HL-60/S4 treated with retinoic acid at 250 ng/mL for 4 days and 3 days (cell line): Measurements from ENCODE around the gene CRHR1.

Experiments used
- in situ Hi-C: fragments of 300-500 bp; cut with MboI; formaldehyde crosslinking; loops from 2 replicates; pipeline ENCODE4 v1.7.0; 2022; ENCODE audit warnings: low sequenced_read_pairs

CRHR1 gene

DNA sequence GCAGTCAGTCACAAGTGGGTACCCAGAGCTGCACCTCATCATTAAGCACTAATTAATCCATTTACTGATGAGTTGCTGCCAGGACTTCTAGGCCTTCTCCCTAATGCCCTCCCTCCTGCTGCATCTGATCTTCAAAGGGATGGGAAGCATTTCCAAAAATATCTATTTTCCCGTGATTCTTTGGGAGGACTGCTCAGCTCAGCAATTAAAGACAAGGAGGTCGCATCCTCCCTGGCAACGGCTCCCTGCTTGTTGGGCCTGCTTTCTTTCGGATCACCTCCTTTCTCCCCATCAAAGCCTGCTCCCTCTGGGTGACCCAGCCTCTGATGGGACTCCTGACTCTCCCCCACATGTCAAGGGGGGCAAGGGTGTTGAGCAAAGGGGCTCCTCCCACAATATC, 34.6 kb downstream of the CRHR1 start:
- in situ Hi-C loops, result no loop called here

DNA sequence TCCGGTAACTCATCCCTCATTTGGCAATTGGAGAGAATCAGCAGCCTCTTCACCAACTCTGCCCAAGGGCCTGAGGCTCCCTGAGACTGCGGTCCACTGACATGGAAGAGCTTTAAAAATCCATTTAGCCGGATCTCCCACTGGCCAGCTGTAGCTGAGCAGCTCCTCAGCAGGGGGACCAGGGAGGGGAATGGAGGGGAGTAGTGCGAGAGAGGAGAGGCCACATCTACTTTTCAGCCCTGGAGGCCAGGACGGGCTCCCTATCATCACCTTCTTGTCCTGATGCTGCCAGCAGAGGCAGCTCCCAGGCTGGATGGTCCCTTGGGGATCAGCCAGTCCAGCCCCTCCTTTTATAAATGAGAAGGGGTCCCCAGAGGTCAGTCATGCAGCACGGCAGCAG, 35.5 kb downstream of the CRHR1 start:
- in situ Hi-C loops, result loop anchor here (10.0 kb wide), 1 partner anchor 185 kb away; no protein-coding TSS in a partner anchor

GRCh38 chr17:45820052-45820780, 36.1 kb downstream of the CRHR1 start:
- in situ Hi-C loops, result loop anchor here (10.0 kb wide), 1 partner anchor 185 kb away; no protein-coding TSS in a partner anchor

- in situ Hi-C loops, result loop anchor here (10.0 kb wide), 1 partner anchor 186 kb away; no protein-coding TSS in a partner anchor
Observed at GRCh38 chr17:45821147-45821546, 37.0 kb downstream of the CRHR1 start.

GRCh38 chr17:45823598-45823997, 39.5 kb downstream of the CRHR1 start:
- in situ Hi-C loops, result loop anchor here (10.0 kb wide), 1 partner anchor 189 kb away; no protein-coding TSS in a partner anchor

- in situ Hi-C loops, result loop anchor here (10.0 kb wide), 1 partner anchor 190 kb away; no protein-coding TSS in a partner anchor
Observed at GRCh38 chr17:45824475-45824874, 40.4 kb downstream of the CRHR1 start.

DNA sequence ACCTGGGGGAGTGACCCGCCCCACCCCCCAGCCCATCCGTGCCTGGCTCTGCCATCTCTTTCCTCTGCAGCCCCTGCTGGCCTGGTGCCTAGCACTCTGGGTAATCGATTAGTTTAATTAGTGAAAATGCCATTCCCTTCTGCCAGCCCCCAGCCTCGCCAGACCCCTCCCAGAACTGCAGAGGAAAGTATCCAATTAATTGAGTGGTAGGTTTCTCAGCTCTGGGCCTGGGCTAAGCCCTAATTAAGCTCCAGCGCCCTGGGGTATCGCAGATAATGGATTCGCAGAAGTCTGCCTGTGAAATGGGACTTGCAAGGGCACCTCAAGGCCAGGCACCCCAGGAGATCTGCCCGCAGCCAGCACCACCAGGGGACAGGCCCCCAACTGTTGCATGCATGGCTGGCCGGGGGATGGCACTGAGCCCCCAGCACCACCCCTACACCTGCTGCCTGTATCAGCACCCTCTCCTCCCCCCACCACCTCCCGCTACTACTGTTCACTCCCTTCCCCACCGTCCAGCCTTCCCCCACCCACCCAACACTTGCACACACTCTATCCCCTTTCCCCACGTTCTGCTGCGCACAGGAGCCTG, 40.9 kb downstream of the CRHR1 start:
- in situ Hi-C loops, result loop anchor here (10.0 kb wide), 1 partner anchor 190 kb away; no protein-coding TSS in a partner anchor

DNA sequence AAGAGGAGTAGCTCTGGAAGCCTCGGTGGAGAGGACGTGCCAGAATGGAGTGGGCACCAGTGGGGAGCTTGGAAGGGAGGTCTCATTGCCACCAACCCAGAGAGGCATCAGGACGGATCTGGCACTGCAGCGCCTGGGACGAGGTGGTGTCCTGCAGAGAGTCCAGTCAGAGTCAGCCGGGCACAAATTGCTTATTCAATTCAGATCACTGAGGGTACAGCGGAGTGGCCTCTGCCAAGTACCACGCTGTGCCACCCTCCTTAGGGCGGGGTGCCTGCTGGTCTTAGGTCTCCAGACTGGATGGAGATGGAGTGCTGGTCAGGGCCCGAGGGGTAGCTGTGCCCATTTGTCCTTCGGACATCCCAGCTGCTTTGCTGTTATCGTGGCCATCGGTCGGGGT, 41.7 kb downstream of the CRHR1 start:
- in situ Hi-C loops, result loop anchor here (10.0 kb wide), 1 partner anchor 191 kb away; no protein-coding TSS in a partner anchor

GRCh38 chr17:45826919-45827588, 42.9 kb downstream of the CRHR1 start:
- in situ Hi-C loops, result loop anchor here (10.0 kb wide), 1 partner anchor 192 kb away; no protein-coding TSS in a partner anchor

- in situ Hi-C loops, result loop anchor here (10.0 kb wide), 1 partner anchor 193 kb away; no protein-coding TSS in a partner anchor
Observed at GRCh38 chr17:45828171-45828570, 44.1 kb downstream of the CRHR1 start.

GRCh38 chr17:45828582-45829133, 44.5 kb downstream of the CRHR1 start:
- in situ Hi-C loops, result loop anchor here (10.0 kb wide), 1 partner anchor 194 kb away; no protein-coding TSS in a partner anchor

DNA sequence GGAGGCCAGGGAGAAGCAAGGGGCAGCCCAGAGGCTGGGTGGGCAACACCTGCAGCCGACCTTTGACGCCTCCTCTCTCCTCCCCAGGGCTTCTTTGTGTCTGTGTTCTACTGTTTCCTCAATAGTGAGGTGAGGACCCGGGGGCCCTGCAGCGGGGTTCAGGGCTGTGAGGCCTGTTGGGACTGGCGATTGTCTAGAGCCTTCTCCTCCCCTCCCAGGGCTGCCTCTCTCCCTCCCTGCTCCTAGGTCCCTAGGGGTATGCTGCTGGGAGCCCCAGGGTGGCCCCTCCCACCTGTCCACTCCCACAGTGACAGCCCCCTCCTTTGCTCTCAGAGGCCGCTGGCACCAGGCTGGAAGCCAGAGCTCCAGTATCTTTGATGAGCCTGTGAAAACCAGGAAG, 49.8 kb downstream of the CRHR1 start:
- in situ Hi-C loops, result no loop called here

- in situ Hi-C loops, result no loop called here
Observed at GRCh38 chr17:45834471-45835396, 50.6 kb downstream of the CRHR1 start.

- in situ Hi-C loops, result no loop called here
Observed at GRCh38 chr17:45835481-45835880, 51.4 kb downstream of the CRHR1 start.

DNA sequence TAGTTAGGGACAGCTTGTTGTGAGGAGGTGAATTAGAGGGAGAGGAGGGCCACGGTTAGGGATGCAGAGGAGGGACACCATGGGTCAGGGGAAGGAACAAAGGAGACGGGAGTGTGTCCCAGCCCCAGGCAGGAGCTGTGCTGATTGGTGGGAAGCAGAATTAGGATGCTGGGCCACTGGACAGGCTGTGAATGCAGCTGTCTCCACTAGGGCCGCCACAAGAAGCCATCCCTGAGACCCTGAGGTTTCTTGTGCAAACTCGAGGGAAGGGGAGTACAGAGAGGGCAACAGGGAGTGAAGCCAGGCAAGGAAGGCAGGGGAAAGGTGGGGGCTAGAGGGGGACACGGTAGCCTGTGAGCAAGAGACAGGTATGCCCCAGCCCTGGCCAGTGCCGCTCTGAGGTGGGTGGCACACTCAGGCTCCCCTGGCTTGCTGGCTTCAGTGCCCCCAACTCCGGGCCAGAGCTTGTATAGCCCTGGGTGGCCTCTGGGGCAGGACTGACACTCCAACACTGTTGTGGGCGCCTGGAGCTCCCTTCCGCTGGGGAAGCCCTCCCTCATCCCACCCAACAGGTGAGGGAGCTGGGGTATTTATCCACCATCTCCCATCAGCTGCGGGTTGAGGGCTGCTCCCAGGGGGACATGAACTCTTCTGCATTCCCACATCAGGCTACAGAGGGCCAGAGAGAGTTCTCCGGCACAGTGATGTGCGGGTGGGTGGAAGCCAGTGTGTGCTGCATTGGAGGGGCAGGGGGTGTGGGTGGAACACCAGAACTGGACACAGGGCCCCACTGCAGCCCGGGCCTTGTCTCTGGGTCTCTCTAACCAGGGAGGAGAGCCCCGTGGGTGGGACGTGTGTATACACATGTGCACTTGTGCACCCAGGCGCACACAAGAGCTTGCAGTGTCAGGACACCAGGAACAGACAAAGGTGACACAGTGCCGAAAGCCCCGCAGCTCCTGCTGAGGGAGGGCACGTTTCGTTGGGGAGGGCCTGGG, 52.2 kb downstream of the CRHR1 start:
- in situ Hi-C loops, result no loop called here

DNA sequence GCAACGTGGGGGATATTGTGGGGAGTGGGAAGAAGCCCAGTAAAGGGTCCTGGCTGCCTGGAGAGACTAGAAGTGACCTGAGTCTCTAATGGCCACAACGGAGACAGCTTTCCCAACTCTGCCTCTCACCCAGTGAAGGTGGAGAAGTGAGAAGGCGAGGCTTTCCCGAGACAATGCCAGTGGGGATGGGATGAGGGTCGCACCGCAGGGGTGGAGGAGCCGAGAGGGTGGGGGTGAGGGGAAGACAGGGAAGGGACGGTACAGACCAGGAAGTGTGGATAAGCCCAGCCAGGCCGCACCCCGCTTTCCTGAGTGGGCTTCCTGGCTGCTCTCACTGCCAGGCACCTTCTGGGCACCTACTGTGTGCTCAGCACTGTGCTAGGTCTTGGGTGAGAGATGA, 53.1 kb downstream of the CRHR1 start:
- in situ Hi-C loops, result no loop called here

DNA sequence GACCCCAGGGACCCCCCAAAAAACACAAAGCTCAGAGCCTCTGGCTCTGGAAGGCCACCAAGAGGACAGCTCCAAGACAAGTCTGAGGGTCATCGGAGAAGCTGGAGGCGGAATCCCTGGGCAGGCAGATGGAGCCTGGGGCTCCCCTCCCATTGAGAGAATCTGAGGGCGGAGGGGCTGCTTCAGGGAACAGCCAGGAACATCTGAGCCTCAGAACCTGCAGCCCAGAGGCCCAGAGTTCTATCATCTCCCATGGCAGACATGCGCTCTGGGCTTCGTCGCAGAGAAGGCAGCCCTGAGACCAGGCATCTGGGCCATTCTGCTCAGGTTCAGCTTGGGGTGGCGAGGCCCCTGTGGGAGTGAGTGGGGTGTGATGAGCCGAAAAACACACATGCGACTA, 53.5 kb downstream of the CRHR1 start:
- in situ Hi-C loops, result no loop called here

GRCh38 chr17:45838751-45839295, 54.7 kb downstream of the CRHR1 start:
- in situ Hi-C loops, result no loop called here

DNA sequence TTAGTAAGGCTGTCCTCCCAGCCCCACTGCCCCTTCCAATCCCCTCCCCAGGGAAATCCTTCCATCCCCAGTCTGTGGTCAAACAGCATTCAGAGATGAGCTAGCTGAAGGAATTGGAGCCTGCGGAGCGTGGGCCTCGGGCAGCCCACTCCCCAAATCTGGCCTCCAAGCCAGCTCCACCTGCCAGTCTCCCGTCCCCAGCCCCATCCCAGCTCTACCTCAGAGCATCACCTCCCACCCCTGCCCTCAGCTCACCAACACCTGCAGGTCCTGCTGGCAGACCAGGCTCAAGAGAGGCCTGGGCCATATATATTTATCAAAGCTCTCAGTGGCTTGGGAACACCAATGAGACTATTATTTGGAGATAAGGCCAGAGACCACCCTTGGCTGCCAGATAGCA, 55.3 kb downstream of the CRHR1 start:
- in situ Hi-C loops, result no loop called here
